GM12874 (cell line): ENCODE measurements around the gene EOMES.

Source experiments
- CTCF ChIP-seq: IDR thresholded peaks from 2 replicates; pipeline ENCODE4 v1.5.1; 2011; ENCODE audit warnings: low read depth, mild to moderate bottlenecking, control low read depth, low read length, moderate library complexity; ENCODE audit not compliant: insufficient read depth

The EOMES gene

GRCh38 chr3:27726240-27726639 is 4.1 kb upstream of the EOMES start:
- TF ChIP-seq CTCF = no peak

GRCh38 chr3:27724459-27725197 is 2.5 kb upstream of the EOMES start:
- TF ChIP-seq CTCF = no peak

- no peak for TF ChIP-seq CTCF
Observed at GRCh38 chr3:27723815-27724458, 1.8 kb upstream of the EOMES start.

- TF ChIP-seq CTCF = no peak
Observed at GRCh38 chr3:27723456-27723814, 1.3 kb upstream of the EOMES start.

- TF ChIP-seq CTCF = no peak
Observed at GRCh38 chr3:27723001-27723445, 900 bp upstream of the EOMES start.

GRCh38 chr3:27720899-27721716 is 1.0 kb downstream of the EOMES start:
- no peak for TF ChIP-seq CTCF

GRCh38 chr3:27719314-27720003 is 2.7 kb downstream of the EOMES start:
- TF ChIP-seq CTCF = no peak
